Astrocyte (in vitro differentiated cells and primary cell): ENCODE measurements around the gene GSN.

Source experiments
- CTCF ChIP-seq: IDR thresholded peaks from 2 replicates; pipeline ENCODE4 v1.5.1; 2011; ENCODE audit warnings: low read depth, mild to moderate bottlenecking, inconsistent platforms, low read length, moderate library complexity; ENCODE audit not compliant: insufficient read depth
- EZH2 ChIP-seq: IDR thresholded peaks from 2 replicates; pipeline ENCODE4 v1.6.1; 2012; ENCODE audit warnings: mild to moderate bottlenecking, low read length, inconsistent platforms; ENCODE audit not compliant: insufficient read depth

GRCh38 chr9:121266356-121266755 lies 1.6 kb upstream of the GSN start:
- TF ChIP-seq CTCF = no peak
- TF ChIP-seq EZH2 = no peak
